IPS-NIHi11 (cell line): ENCODE results near the gene OR8B4.
"Not testable (repeated sequence)": the region's sequence is repeated elsewhere in the genome, so short reads cannot be mapped to it uniquely, and the experiment has no call there.

ENCODE experiments used
- DNase-seq: peaks from one replicate; pipeline ENCODE4 v3.0.0; 2012; ENCODE audit warnings: mixed read lengths, low spot score

Gene OR8B4

DNA sequence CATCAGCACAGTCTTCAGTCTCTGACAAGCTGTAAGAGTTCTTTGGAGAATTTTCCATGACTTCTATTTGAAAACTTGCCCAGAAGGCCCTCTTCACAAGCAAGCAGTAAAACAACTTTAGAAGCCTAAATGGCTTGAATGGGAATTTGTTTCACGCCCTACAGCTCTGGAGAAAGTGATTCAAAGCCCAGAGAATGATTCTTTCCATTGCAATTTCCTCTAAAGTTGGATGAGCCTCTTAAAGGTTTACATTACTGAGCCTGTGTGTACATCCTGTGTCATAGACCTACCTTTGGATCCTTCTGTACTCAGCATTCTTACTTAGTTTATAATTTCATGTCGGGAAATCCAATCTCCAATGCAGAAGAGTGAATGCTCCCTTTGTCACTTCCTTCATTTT lies 19.1 kb downstream of the OR8B4 start:
- no peak for DNase-seq

DNA sequence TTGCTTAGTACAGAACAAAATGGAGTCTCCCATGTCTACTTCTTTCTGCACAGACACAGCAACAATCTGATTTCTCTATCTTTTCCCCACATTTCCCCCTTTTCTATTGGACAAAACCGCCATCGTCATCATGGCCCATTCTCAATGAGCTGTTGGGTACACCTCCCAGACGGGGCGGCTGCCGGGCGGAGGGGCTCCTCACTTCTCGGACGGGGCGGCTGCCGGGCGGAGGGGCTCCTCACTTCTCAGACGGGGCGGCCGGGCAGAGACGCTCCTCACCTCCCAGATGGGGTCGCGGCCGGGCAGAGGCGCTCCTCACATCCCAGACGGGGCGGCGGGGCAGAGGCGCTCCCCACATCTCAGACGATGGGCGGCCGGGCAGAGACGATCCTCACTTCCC lies 21.5 kb downstream of the OR8B4 start:
- DNase-seq = not testable (repeated sequence)

DNA sequence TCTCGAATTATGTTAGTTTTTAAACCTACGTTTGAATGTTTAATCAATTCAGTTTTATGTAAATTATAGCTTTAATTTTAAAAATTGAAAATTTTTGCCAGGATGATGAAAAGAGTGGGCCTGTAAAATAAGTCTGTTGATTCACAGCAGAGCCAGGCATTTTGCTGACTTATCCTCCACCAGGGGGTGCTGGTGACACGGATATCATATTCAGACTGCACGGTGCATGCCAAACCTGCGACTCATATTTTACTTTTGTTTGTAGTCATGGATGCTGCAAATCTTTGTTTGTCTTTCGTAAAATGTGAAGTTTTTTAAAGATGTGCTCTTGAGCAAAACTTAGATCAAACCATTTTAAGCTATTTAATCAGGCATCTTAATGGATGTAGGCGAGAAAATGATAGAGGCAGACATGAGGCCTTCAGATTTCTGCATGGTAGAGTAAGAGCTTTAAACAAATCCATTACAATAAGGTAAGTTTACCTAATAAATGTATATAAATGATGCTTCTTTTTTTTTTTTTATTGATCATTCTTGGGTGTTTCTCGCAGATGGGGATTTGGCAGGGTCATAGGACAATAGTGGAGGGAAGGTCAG lies 22.2 kb downstream of the OR8B4 start:
- DNase-seq = peak; percentile 56

DNA sequence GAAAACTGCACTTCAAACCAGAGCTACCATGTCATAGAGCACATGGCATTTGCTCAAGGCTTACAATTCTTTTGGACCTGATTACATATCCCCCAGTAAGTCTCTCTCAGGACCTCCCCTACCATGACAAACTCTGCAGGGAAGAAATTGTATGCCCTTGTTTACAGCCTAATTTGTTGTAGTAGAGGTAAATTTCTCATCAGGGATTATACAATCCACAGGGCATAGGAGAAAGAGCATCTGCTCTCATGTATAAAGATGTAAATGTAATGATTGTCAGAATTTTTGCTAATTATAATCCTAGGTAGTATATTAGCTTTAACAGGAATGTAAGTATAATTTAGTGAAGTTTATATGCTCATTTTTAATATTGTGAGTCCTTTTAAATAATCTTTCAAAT lies 25.7 kb downstream of the OR8B4 start, which contains the start of gene OR8B3:
Gene OR8B3 (minus strand): TSS at position 101 of the 400 bp plus-strand sequence. CDS start 1,673 bp downstream, outside the sequence.
- no peak for DNase-seq

DNA sequence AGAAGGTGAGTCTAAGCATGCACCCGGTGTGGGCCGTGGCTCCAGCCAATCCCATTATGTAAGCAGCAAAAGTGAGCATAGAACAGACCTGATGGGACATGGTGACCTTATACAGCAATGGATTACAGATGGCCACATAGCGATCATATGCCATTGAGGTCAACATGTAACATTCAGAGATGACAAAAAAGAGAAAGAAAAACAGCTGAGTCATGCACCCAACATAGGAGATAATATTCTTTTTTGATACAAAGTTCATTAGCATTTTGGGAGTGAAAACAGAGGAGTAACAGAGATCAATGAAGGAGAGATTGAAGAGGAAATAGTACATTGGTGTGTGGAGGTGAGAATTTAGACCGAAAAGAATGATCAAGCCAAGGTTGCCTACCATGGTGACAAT lies 27.8 kb downstream of the OR8B4 start:
- not testable (repeated sequence) for DNase-seq

DNA sequence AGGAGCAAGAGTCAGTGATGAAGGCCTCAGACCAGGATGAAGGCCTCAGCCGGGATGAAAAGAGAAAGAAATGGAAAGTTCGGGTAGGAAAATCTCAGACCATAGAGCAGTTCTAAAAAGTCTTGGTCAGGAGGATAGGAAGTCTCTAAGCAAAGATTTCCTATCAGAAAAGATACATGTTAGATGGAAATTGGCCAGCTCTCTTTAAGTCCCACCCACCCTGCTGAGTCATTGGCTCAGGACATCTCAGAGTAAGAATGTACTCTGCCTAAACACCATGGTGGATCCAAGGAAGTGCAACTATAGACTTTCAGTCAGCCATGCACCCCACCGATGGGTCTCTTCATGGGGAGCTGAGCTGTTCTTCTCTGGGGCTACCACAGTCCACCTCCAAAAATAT lies 30.3 kb downstream of the OR8B4 start:
- DNase-seq = no peak

DNA sequence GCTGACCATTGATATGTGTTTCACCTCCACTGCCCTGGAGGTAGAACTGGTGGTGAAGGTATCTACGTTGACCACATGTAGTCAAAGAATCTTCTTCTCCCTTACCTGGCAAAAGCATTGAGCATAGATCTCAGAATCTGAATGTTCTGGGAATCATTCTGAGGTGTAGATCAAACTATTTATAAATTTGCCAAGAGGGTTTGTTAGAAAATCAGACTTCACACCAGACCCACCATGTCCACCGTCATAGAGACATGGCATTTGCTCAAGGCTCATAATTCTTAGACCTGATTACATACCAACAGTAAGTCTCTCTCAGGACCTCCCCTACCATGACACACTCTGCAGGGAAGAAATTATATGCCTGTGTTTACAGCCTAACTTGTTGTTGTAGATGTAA lies 40.3 kb downstream of the OR8B4 start, which contains the start of gene OR8B2:
Gene OR8B2 (minus strand): TSS at position 101 of the 400 bp plus-strand sequence. CDS start 1,156 bp downstream, outside the sequence.
- DNase-seq = no peak

DNA sequence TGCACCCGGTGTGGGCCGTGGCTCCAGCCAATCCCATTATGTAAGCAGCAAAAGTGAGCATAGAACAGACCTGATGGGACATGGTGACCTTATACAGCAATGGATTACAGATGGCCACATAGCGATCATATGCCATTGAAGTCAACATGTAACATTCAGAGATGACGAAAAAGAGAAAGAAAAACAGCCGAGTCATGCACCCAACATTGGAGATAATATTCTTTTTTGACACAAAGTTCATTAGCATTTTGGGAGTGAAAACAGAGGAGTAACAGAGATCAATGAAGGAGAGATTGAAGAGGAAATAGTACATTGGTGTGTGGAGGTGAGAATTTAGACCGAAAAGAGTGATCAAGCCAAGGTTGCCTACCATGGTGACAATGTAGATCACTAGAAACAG lies 41.8 kb downstream of the OR8B4 start:
- not testable (repeated sequence) for DNase-seq

DNA sequence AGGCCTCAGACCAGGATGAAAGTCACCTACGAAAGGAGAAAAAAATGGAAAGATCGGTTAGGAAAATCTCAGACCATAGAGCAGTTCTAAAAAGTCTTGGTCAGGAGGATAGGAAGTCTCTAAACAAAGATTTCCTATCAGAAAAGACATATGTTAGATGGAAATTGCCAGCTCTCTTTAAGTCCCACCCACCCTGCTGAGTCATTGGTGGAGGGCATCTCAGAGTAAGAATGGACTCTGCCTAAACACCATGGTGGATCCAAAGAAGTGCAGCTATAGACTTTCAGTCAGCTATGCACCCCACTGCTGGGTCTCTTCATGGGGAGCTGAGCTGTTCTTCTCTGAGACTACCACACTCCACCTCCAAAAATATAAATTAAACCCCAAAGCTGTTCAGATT lies 44.1 kb downstream of the OR8B4 start:
- DNase-seq = no peak

DNA sequence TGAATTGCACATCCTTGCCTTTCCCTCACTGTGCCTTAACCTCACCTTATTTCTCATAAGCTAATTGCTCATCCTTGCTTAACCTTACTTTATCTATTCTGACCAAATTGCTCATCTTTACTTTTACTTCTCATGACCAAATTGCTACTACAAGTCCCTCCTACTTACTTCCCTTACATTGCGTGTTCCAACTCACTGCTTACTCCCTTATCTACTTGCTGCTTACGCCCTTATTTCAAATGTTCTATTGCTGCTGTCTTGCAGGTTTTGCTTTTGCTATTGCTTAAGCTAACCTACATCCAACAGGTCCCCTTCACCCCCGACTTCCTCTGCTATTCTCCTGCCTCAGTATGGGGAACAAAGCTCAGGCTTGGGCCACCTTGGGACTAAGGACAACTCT lies 48.4 kb downstream of the OR8B4 start:
- DNase-seq = no peak
